Vagina (tissue), 2 donors: ENCODE results near the gene GTPBP4. TPM values are rescaled to one million over a fixed set of nuclear protein-coding genes. Genes with fewer than 3 reads are reported as not detected.

ENCODE experiments used
- DNase-seq, 2 donors: peaks; one replicate each; pipeline ENCODE4 v3.0.0-alpha.2; 2017; ENCODE audit errors: extremely low spot score in 2 of 2
- H3K27ac ChIP-seq: fragments of 200-600 bp; sonication (generic); one replicate; pipeline ENCODE4 v1.5.1; 2019
- H3K27me3 ChIP-seq: fragments of 200-600 bp; sonication (generic); one replicate; pipeline ENCODE4 v1.5.1; 2019
- H3K36me3 ChIP-seq, 2 donors: fragments of 200-600 bp; sonication (generic); one replicate each; pipeline ENCODE4 v1.5.1; 2017 to 2019
- H3K4me1 ChIP-seq: fragments of 200-600 bp; sonication (generic); one replicate; pipeline ENCODE4 v1.5.1; 2019
- H3K4me3 ChIP-seq, 2 donors: fragments of 200-600 bp; sonication (generic); 1 replicate in 1 of 2; 2 replicates in 1 of 2; pipeline ENCODE4 v1.5.1; 2016 to 2019
- H3K9me3 ChIP-seq: fragments of 200-600 bp; sonication (generic); one replicate; pipeline ENCODE4 v1.5.1; 2019
- POLR2A ChIP-seq, 2 donors: fragments of 450-650 bp; IDR thresholded peaks; one replicate each; pipeline ENCODE4 v1.6.1; 2017; ENCODE audit warnings: antibody characterized with exemption in 2 of 2, mild to moderate bottlenecking in 2 of 2, moderate library complexity in 2 of 2
- POLR2AphosphoS5 ChIP-seq, 2 donors: sonication (generic); formaldehyde crosslinking; IDR thresholded peaks; one replicate each; pipeline ENCODE4 v1.9.0; 2017; ENCODE audit warnings: antibody characterized with exemption in 2 of 2, mild to moderate bottlenecking in 2 of 2, low read depth in 1 of 2; ENCODE audit not compliant: insufficient read depth in 1 of 2
- intact Hi-C: fragments of 100-400 bp; cut with DNase I; formaldehyde crosslinking; loops from one replicate; pipeline ENCODE4 v1.15.1; 2023
- total RNA-seq: library from RNA; depleted of rRNA; stranded (reverse); fragments of >200 nt; gene quantifications from one replicate; pipeline ENCODE4 v1.2.3, GENCODE V29; 2016
- TF ChIP-seq, protein P1 (sequence below), 3 experiments: fragments of 450-650 bp in 2 of 3; fragments of 200-600 bp in 1 of 3; sonication (generic) in 1 of 3; IDR thresholded peaks; one replicate each; pipeline ENCODE4 v1.5.1; 2017 to 2019; ENCODE audit warnings: antibody characterized with exemption in 3 of 3, mild to moderate bottlenecking in 2 of 3, moderate library complexity in 2 of 3

The GTPBP4 gene
- total RNA-seq, 1 donor from 2014 or later = 24.8 TPM

DNA sequence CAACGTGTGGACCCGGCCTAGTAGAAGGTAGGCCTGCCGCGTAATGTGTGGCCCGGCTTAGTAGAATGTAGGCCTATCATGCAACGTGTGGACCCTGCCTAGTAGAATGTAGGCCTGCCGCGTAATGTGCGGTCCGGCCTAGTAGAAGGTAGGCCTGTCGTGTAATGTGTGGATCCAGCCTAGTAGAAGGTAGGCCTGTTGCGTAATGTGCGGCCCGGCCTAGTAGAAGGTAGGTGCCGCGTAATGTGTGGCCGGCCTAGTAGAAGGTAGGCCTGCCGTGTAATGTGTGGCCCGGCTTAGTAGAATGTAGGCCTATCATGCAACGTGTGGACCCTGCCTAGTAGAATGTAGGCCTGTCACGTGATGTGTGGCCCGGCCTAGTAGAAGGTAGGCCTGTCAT lies 11.9 kb upstream of the GTPBP4 start:
- Histone ChIP-seq H3K9me3 (peaks cover 7% of the 10 kb centered on the region), H3K27me3 (no peaks in the 10 kb centered on the region), H3K4me1 (no peaks in the 10 kb centered on the region), H3K4me3 (no peak overlapping the region), H3K27ac (no peak overlapping the region), H3K36me3 (no peaks in the 10 kb centered on the region)
- no peak for DNase-seq
- intact Hi-C loops = no loop called here
- TF ChIP-seq POLR2A (IDR thresholded peaks at IDR 0.05) = no peak
- TF ChIP-seq POLR2AphosphoS5 (IDR thresholded peaks at IDR 0.05; ENCODE audit: insufficient read depth in 1 of 2, low read depth in 1 of 2) = no peak
- TF ChIP-seq, protein P1, sequence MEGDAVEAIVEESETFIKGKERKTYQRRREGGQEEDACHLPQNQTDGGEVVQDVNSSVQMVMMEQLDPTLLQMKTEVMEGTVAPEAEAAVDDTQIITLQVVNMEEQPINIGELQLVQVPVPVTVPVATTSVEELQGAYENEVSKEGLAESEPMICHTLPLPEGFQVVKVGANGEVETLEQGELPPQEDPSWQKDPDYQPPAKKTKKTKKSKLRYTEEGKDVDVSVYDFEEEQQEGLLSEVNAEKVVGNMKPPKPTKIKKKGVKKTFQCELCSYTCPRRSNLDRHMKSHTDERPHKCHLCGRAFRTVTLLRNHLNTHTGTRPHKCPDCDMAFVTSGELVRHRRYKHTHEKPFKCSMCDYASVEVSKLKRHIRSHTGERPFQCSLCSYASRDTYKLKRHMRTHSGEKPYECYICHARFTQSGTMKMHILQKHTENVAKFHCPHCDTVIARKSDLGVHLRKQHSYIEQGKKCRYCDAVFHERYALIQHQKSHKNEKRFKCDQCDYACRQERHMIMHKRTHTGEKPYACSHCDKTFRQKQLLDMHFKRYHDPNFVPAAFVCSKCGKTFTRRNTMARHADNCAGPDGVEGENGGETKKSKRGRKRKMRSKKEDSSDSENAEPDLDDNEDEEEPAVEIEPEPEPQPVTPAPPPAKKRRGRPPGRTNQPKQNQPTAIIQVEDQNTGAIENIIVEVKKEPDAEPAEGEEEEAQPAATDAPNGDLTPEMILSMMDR (IDR thresholded peaks at IDR 0.05) = no peak

DNA sequence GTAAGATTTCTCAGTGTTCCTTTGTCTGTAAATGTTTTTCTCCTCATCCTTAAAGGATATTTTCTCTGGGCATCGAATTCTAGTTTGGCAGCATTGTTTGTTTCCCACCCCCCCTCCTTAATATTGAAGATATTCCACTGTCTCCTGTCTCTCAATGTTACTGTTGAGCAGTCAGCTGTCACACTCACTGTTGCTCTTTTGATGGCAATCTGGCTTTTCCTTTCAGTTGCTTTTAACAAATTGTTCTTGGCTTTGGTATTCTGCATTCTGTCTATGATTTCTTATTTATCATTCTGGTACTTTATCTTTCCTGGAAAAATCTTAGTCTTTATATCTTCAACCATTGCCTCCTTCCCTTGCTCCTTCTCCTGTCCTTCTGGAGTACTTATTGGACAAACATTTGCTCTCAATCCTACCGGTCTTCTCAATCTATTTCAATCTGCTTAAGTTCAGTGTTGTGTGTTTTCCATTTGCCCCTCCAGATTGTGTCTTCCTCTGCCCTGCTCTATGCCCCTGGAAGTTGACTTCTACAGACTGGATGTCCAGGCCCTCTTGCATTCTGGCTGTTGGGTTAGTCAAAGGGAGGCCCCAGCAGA lies 9.3 kb upstream of the GTPBP4 start:
- no peaks in the 10 kb centered on the region for H3K27me3 ChIP-seq
- TF ChIP-seq POLR2AphosphoS5 (IDR thresholded peaks at IDR 0.05; ENCODE audit: insufficient read depth in 1 of 2, low read depth in 1 of 2) = no peak
- TF ChIP-seq, protein P1 (IDR thresholded peaks at IDR 0.05) = no peak
- no peak for TF ChIP-seq POLR2A (IDR thresholded peaks at IDR 0.05)
- no peaks in the 10 kb centered on the region for H3K4me1 ChIP-seq
- H3K4me3 ChIP-seq = no peak overlapping the region
- no peaks in the 10 kb centered on the region for H3K36me3 ChIP-seq
- H3K9me3 ChIP-seq = peaks cover 7% of the 10 kb centered on the region
- no peak for DNase-seq
- H3K27ac ChIP-seq = no peak overlapping the region
- intact Hi-C loops = no loop called here

DNA sequence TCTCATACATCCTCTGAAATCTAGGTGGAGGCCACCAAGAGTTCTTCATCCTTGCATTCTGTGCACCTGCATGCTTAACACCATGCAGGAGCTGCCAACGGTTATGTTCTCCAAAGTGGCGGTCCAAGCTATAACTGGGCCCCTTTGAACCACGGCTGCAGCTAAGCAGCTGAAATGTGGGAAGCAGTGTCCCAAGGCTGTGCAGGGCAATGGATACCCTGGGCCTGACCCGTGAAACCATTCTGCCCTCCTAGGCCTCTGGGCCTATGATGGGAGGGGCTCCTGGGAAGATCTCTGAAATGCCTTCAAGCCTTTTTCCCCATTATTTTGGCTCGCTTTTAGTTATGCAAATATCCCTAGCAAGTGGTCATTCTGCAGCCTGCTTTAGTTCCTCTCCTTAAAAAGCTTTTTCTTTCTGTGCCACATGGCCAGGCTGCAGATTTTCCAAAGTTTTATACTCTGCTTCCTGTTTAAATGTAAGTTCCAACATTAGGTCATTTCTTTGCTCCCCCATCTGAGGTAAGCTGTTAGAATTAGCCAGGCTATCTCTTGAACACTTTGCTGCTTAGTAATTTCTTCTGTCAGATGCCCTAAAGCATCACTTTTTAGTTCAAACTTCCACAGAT lies 7.7 kb upstream of the GTPBP4 start:
- Histone ChIP-seq H3K27me3 (no peaks in the 10 kb centered on the region), H3K4me3 (no peak overlapping the region), H3K27ac (no peak overlapping the region), H3K4me1 (no peaks in the 10 kb centered on the region), H3K9me3 (peaks cover 7% of the 10 kb centered on the region), H3K36me3 (no peaks in the 10 kb centered on the region)
- no peak for DNase-seq
- TF ChIP-seq, protein P1 (IDR thresholded peaks at IDR 0.05) = no peak
- no peak for TF ChIP-seq POLR2AphosphoS5 (IDR thresholded peaks at IDR 0.05; ENCODE audit: insufficient read depth in 1 of 2, low read depth in 1 of 2)
- no peak for TF ChIP-seq POLR2A (IDR thresholded peaks at IDR 0.05)
- intact Hi-C loops = no loop called here

DNA sequence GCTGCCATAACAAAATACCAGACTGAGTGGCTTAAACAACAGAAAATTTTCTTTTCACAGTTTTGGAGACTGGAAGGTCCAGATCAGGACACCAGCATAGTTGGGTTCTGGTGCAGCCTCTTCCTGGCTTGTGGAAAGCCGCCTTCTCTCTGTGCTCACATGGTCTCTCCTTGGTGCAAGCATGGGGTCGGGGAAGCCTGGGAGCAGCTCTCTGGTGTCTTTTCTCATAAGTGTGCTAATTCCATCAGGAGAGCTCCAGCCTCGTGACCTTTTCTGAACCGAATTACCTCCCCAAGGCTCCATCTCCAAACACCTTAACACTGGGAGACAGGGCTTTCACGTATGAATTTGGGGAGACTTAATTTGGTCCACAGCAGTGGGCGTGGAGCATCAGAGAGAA lies 4.8 kb upstream of the GTPBP4 start:
- H3K4me1 ChIP-seq = peaks cover 11% of the 10 kb centered on the region
- H3K9me3 ChIP-seq = peaks cover 6% of the 10 kb centered on the region
- intact Hi-C loops = no loop called here
- no peak for TF ChIP-seq POLR2A (IDR thresholded peaks at IDR 0.05)
- TF ChIP-seq POLR2AphosphoS5 (IDR thresholded peaks at IDR 0.05; ENCODE audit: insufficient read depth in 1 of 2, low read depth in 1 of 2) = no peak
- TF ChIP-seq, protein P1 (IDR thresholded peaks at IDR 0.05) = no peak
- no peak for DNase-seq
- no peak overlapping the region for H3K4me3 ChIP-seq
- no peak overlapping the region for H3K27ac ChIP-seq
- no peaks in the 10 kb centered on the region for H3K36me3 ChIP-seq
- H3K27me3 ChIP-seq = no peaks in the 10 kb centered on the region

DNA sequence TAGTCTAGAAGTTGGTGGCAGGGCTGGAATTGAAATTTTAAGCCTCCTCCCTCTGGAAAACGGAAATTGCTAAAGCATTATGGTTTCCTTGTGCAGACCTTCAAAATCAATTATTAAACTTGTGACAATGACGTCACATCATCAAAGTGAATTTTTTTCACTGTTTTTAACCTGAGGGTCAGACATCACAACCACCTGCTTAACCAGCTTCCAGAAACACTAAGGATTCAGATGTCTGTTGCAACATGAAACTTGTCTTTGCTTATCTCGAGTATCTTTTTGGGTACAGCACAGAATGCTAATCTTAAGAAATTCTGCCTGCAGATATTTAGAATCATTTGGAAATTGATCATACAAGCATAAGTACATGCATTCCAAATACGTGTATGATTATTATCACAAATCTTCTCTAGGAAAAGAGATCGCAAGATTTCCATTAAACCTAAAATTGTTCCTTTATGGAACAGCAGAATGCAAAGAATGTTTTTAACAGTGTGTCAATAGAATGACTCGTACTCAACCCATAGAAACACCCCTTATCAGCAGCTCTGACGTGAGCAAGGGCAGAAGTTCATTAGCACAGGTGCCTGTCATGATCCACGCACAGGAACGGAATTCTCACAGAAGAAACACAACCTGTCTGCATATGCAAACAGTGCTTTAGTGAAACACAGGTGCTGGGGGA lies 4.1 kb upstream of the GTPBP4 start:
- intact Hi-C loops = no loop called here
- H3K36me3 ChIP-seq = no peaks in the 10 kb centered on the region
- TF ChIP-seq POLR2AphosphoS5 (IDR thresholded peaks at IDR 0.05; ENCODE audit: insufficient read depth in 1 of 2, low read depth in 1 of 2) (no peak), POLR2A (IDR thresholded peaks at IDR 0.05) (no peak)
- TF ChIP-seq, protein P1 (IDR thresholded peaks at IDR 0.05) = no peak
- H3K4me3 ChIP-seq = no peak overlapping the region
- DNase-seq = no peak
- no peaks in the 10 kb centered on the region for H3K27me3 ChIP-seq
- peaks cover 14% of the 10 kb centered on the region for H3K4me1 ChIP-seq
- no peaks in the 10 kb centered on the region for H3K9me3 ChIP-seq
- H3K27ac ChIP-seq = no peak overlapping the region
